ENCODE data around the gene FRS2. TPM values are rescaled to one million over a fixed set of nuclear protein-coding genes. Genes with fewer than 3 reads are reported as not detected.

Gene FRS2
- total and polyA plus RNA-seq, 10 of the 15 experiments (the other 5 are each of a cell fraction or from before 2014, with no cell fraction given) = 1.1 to 13.1 (median 5.9) TPM

DNA sequence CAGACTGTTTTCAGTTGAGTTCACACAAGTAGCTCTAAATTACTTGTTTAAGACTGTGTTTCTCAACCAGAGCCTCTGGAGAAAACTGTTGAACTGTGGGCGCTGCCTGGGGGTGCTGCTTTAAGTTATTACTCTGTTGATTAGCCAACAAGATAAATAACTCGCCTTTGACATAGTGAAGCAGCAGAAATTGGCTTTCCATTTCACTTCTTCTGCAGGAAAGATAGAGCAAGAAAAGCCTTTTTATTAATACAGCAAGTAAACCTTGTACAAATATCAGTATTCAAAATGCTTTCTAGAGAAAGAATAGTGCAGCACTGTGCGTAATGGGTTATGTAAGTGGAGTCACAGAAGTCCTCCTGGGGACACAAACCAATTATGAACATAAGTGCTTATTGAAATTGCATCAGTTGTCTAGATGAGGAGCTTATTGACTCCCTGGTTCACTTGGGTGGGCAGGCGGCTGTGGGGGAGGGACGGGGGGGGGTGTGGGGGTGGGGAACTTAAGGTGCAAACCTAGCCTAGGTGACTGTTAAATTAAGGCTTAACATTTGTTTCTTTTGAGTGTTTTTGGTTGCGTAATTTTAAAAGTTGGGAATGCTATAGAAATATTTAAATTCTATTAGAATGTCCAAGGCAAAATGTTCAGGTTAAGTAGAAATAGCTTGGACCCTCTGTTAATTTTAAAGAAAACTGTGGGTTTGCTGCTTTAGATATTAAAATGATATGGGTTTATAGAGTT is 6.3 kb downstream of the FRS2 start (continued):
- TF ChIP-seq ZNF592 (IDR thresholded peaks at IDR 0.05) = no peak
- TF ChIP-seq GABPA (IDR thresholded peaks at IDR 0.05; ENCODE audit: low read depth) = no peak
- no peak for TF ChIP-seq EED (IDR thresholded peaks at IDR 0.05; ENCODE audit: low read depth)
- no peak for TF ChIP-seq SMC3 (IDR thresholded peaks at IDR 0.05; ENCODE audit: borderline replicate concordance, low read length)
- TF ChIP-seq CEBPB (IDR thresholded peaks at IDR 0.05; ENCODE audit: borderline replicate concordance in 1 of 2, low read depth in 2 of 2, low read length in 2 of 2) = no peak
- no peak for TF ChIP-seq ETV6 (conservative IDR thresholded peaks at IDR 0.05 in 1 of 2, IDR thresholded peaks at IDR 0.05 in 1 of 2; ENCODE audit: borderline replicate concordance in 1 of 2, low read depth in 1 of 2)
- no peak for TF ChIP-seq ATF3 (IDR thresholded peaks at IDR 0.05; ENCODE audit: borderline replicate concordance, extremely low read depth, low read depth, low read length)

Data from GM12878 (cell line).